GM23248 (cell line): ENCODE measurements around the gene NSUN3.

Experiments used
- EZH2 ChIP-seq: fragments of 200-600 bp; sonication (generic); IDR thresholded peaks from 2 replicates; pipeline ENCODE4 v1.6.1; 2018; ENCODE audit warnings: antibody characterized with exemption, mild to moderate bottlenecking; ENCODE audit not compliant: insufficient read depth, poor library complexity, severe bottlenecking
- EZH2phosphoT487 ChIP-seq: fragments of 200-600 bp; sonication (generic); IDR thresholded peaks from 2 replicates; pipeline ENCODE4 v1.6.1; 2018; ENCODE audit warnings: antibody characterized with exemption, moderate library complexity, mild to moderate bottlenecking, low read depth; ENCODE audit not compliant: insufficient read depth

- TF ChIP-seq EZH2: no peak
- TF ChIP-seq EZH2phosphoT487: no peak
Measured at GRCh38 chr3:94043285-94043684, 19.6 kb upstream of the NSUN3 start.
